ENCODE results near the gene BSND.

GRCh38 chr1:55034476-55035133 lies 35.9 kb downstream of the BSND start:
- TF ChIP-seq, protein P1, sequence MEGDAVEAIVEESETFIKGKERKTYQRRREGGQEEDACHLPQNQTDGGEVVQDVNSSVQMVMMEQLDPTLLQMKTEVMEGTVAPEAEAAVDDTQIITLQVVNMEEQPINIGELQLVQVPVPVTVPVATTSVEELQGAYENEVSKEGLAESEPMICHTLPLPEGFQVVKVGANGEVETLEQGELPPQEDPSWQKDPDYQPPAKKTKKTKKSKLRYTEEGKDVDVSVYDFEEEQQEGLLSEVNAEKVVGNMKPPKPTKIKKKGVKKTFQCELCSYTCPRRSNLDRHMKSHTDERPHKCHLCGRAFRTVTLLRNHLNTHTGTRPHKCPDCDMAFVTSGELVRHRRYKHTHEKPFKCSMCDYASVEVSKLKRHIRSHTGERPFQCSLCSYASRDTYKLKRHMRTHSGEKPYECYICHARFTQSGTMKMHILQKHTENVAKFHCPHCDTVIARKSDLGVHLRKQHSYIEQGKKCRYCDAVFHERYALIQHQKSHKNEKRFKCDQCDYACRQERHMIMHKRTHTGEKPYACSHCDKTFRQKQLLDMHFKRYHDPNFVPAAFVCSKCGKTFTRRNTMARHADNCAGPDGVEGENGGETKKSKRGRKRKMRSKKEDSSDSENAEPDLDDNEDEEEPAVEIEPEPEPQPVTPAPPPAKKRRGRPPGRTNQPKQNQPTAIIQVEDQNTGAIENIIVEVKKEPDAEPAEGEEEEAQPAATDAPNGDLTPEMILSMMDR (IDR thresholded peaks at IDR 0.05): no peak
- TF ChIP-seq POLR2A (IDR thresholded peaks at IDR 0.05): no peak
